Activated CD4-positive, alpha-beta T cell treated with anti-CD3 and anti-CD28 coated beads, Interleukin-2, Interleukin-6, amounts not matched to agents 100 ng/mL and 50 ng/mL, durations not matched to agents 16 hours and 8 hours (primary cell): Measurements from ENCODE around the gene SLC32A1.

Experiments
- DNase-seq: peaks from one replicate; pipeline ENCODE4 v3.0.0-alpha.2; 2020

Gene SLC32A1

GRCh38 chr20:38723848-38724625 lies at the start of gene SLC32A1:
Gene SLC32A1 (plus strand): TSS chr20:38724486. CDS start chr20:38724725, 239 bp downstream.
- DNase-seq: no peak

GRCh38 chr20:38674765-38675133 lies 49.5 kb upstream of the SLC32A1 start:
- no peak for DNase-seq

GRCh38 chr20:38676576-38676975 lies 47.7 kb upstream of the SLC32A1 start:
- no peak for DNase-seq

- peak; percentile 18 for DNase-seq
Measured at GRCh38 chr20:38680500-38681306, 43.6 kb upstream of the SLC32A1 start.

GRCh38 chr20:38685271-38685670 lies 39.0 kb upstream of the SLC32A1 start:
- no peak for DNase-seq

- peak; percentile 44 for DNase-seq
Measured at GRCh38 chr20:38685853-38686473, 38.3 kb upstream of the SLC32A1 start.

GRCh38 chr20:38692436-38693411 lies 31.6 kb upstream of the SLC32A1 start:
- DNase-seq: peak; percentile 48

GRCh38 chr20:38697306-38697705 lies 27.0 kb upstream of the SLC32A1 start:
- DNase-seq: no peak

GRCh38 chr20:38698541-38698940 lies 25.7 kb upstream of the SLC32A1 start:
- no peak for DNase-seq

- no peak for DNase-seq
Measured at GRCh38 chr20:38700141-38700540, 24.1 kb upstream of the SLC32A1 start.

- DNase-seq: no peak
Measured at GRCh38 chr20:38700926-38701325, 23.4 kb upstream of the SLC32A1 start.

- DNase-seq: no peak
Measured at GRCh38 chr20:38703526-38703925, 20.8 kb upstream of the SLC32A1 start.

- DNase-seq: no peak
Measured at GRCh38 chr20:38704136-38704535, 20.1 kb upstream of the SLC32A1 start.

- no peak for DNase-seq
Measured at GRCh38 chr20:38706509-38706908, 17.8 kb upstream of the SLC32A1 start.

GRCh38 chr20:38714308-38714707 lies 10.0 kb upstream of the SLC32A1 start:
- no peak for DNase-seq

GRCh38 chr20:38715646-38716045 lies 8.6 kb upstream of the SLC32A1 start:
- no peak for DNase-seq

- no peak for DNase-seq
Measured at GRCh38 chr20:38722683-38723016, 1.6 kb upstream of the SLC32A1 start.

GRCh38 chr20:38723017-38723847 lies 1.1 kb upstream of the SLC32A1 start:
- DNase-seq: no peak

GRCh38 chr20:38724626-38725147 lies 401 bp downstream of the SLC32A1 start:
- DNase-seq: no peak

- no peak for DNase-seq
Measured at GRCh38 chr20:38725148-38725901, 1.0 kb downstream of the SLC32A1 start.
